ENCODE results near the gene HNF1A. TPM values are rescaled to one million over a fixed set of nuclear protein-coding genes. Genes with fewer than 3 reads are reported as not detected.
"Not testable (repeated sequence)": the region's sequence is repeated elsewhere in the genome, so short reads cannot be mapped to it uniquely, and the experiment has no call there.

HNF1A gene
- total and polyA plus RNA-seq, 2 of the 13 experiments (the other 11 are each of a cell fraction or from before 2014, with no cell fraction given): 13.4 to 34.7 TPM

GRCh38 chr12:120944645-120945217, 33.6 kb upstream of the HNF1A start (continued):
- no peak for TF ChIP-seq KIAA2018 (CRISPR knock-in tag; IDR thresholded peaks at IDR 0.05; ENCODE audit: borderline replicate concordance)

GRCh38 chr12:120945516-120945915, 32.8 kb upstream of the HNF1A start:
- H3K9ac ChIP-seq (ENCODE audit: insufficient read depth, low read depth, low read length); H4K20me1 ChIP-seq (ENCODE audit: insufficient read depth, low read length); H3K79me2 ChIP-seq (ENCODE audit: insufficient read depth, low read length); ATAC-seq; in situ Hi-C loops (cut with HindIII; ENCODE audit: extremely low pct_ligation_motif_present, low pct_unique_long_range_greater_than_20kb); H3K4me2 ChIP-seq (ENCODE audit: low read depth, low read length); H3K36me3 ChIP-seq (replicated peaks in 1 of 2; ENCODE audit: control insufficient read depth in 1 of 2, insufficient read depth in 2 of 2, low read length in 2 of 2); BruUV-seq (replicated peaks); DNase-seq (ENCODE audit: low spot score); H2AFZ ChIP-seq (ENCODE audit: low read length); FAIRE-seq; H3K27ac ChIP-seq (ENCODE audit: extremely low read length, insufficient read depth, low read length); H3K4me3 ChIP-seq (replicated peaks in 1 of 3; ENCODE audit: insufficient read depth in 1 of 3, low read depth in 2 of 3, low read length in 3 of 3); H3K27me3 ChIP-seq (ENCODE audit: control insufficient read depth in 1 of 2, insufficient read depth in 2 of 2, low read length in 2 of 2); intact Hi-C loops (cut with micrococcal nuclease; ENCODE audit: unreplicated experiment); H3K9me3 ChIP-seq (ENCODE audit: low read length): not testable (repeated sequence)
- WGBS (ENCODE audit: low lambda C conversion rate): 79% methylated on average over 6 of the region's 6 CpGs
- peaks cover 44% of the 10 kb centered on the region for H3K4me1 ChIP-seq (ENCODE audit: insufficient read depth, low read length)
- CTCF ChIA-PET (ENCODE audit: low intra/inter-chr PET ratio, low total read pairs): interaction anchor here (1.6 to 1.7 kb wide), 2 partner anchors 26 to 64 kb away, joined by 6 to 12 read pairs; no protein-coding TSS in a partner anchor
- POLR2A ChIA-PET: interaction anchor here (0.7 to 1.0 kb wide), 3 partner anchors 8 to 47 kb away, joined by 3 to 4 read pairs (median 4); no protein-coding TSS in a partner anchor
- peak; percentile 29; the same call in 1 of the 2 replicates for TF ChIP-seq ZNF430 (CRISPR knock-in tag; IDR thresholded peaks at IDR 0.05)

GRCh38 chr12:120950260-120950799, 28.0 kb upstream of the HNF1A start:
- in situ Hi-C loops (cut with HindIII; ENCODE audit: extremely low pct_ligation_motif_present, low pct_unique_long_range_greater_than_20kb); H3K9me3 ChIP-seq (ENCODE audit: low read length); POLR2A ChIA-PET; CTCF ChIA-PET (ENCODE audit: low intra/inter-chr PET ratio, low total read pairs); H2AFZ ChIP-seq (ENCODE audit: low read length); BruUV-seq (replicated peaks); intact Hi-C loops (cut with micrococcal nuclease; ENCODE audit: unreplicated experiment); H3K79me2 ChIP-seq (ENCODE audit: insufficient read depth, low read length); H3K9ac ChIP-seq (ENCODE audit: insufficient read depth, low read depth, low read length); H4K20me1 ChIP-seq (ENCODE audit: insufficient read depth, low read length); H3K36me3 ChIP-seq (replicated peaks in 1 of 2; ENCODE audit: control insufficient read depth in 1 of 2, insufficient read depth in 2 of 2, low read length in 2 of 2); H3K4me3 ChIP-seq (replicated peaks in 1 of 3; ENCODE audit: insufficient read depth in 1 of 3, low read depth in 2 of 3, low read length in 3 of 3); H3K27ac ChIP-seq (ENCODE audit: extremely low read length, insufficient read depth, low read length); FAIRE-seq; H3K4me2 ChIP-seq (ENCODE audit: low read depth, low read length); DNase-seq (ENCODE audit: low spot score); ATAC-seq; H3K27me3 ChIP-seq (ENCODE audit: control insufficient read depth in 1 of 2, insufficient read depth in 2 of 2, low read length in 2 of 2): not testable (repeated sequence)
- 80% methylated on average over 3 of the region's 31 CpGs for WGBS (ENCODE audit: low lambda C conversion rate)
- H3K4me1 ChIP-seq (ENCODE audit: insufficient read depth, low read length): peaks cover 12% of the 10 kb centered on the region

Data from HepG2 (cell line).